ENCODE results near the gene SSH2.

GRCh38 chr17:29619251-29619650 is 310.8 kb downstream of the SSH2 start:
- TF ChIP-seq POLR2A (IDR thresholded peaks at IDR 0.05; ENCODE audit: low read length) (no peak), GATA1 (IDR thresholded peaks at IDR 0.05; ENCODE audit: low read depth, low read length) (no peak)
